Activated CD4-positive, alpha-beta T cell treated with anti-CD3 and anti-CD28 coated beads for 36 hours (primary cell): ENCODE results near the gene RASGRF2. TPM values are rescaled to one million over a fixed set of nuclear protein-coding genes. Genes with fewer than 3 reads are reported as not detected.

Experiments
- ATAC-seq: fragments of 200-7000 bp; cut with Tn5 transposase; one replicate; pipeline ENCODE4 v1.10.0; 2021; ENCODE audit warnings: mild to moderate bottlenecking, moderate library complexity
- CTCF ChIA-PET: fragments of 350-600 bp; sonication (Branson Sonifier 250); formaldehyde crosslinking; loops from one replicate; lab custom pipeline; 2021; ENCODE audit warnings: antibody characterized with exemption; lab: Charles Lee
- POLR2A ChIA-PET: fragments of 350-600 bp; sonication (Branson Sonifier 250); formaldehyde crosslinking; loops from one replicate; lab custom pipeline; 2021; ENCODE audit warnings: antibody characterized with exemption, inconsistent platforms; lab: Charles Lee
- DNase-seq: peaks from one replicate; pipeline ENCODE4 v3.0.0-alpha.2; 2020
- H3K27ac Mint-ChIP-seq: one replicate; pipeline ENCODE4 v1.8.0; 2021; ENCODE audit warnings: mixed read lengths
- H3K27me3 Mint-ChIP-seq: one replicate; pipeline ENCODE4 v1.8.0; 2021; ENCODE audit warnings: mixed read lengths
- H3K36me3 Mint-ChIP-seq: one replicate; pipeline ENCODE4 v1.8.0; 2021; ENCODE audit warnings: low read depth, mixed read lengths
- H3K4me1 Mint-ChIP-seq: one replicate; pipeline ENCODE4 v1.8.0; 2021; ENCODE audit warnings: mixed read lengths
- H3K4me3 Mint-ChIP-seq: one replicate; pipeline ENCODE4 v1.8.0; 2021; ENCODE audit warnings: mild to moderate bottlenecking, moderate library complexity, mixed read lengths
- H3K9me3 Mint-ChIP-seq: one replicate; pipeline ENCODE4 v1.8.0; 2021; ENCODE audit warnings: low read depth, mixed read lengths
- intact Hi-C, 2 experiments: fragments of 100-400 bp; cut with DNase I in 1 of 2; cut with micrococcal nuclease in 1 of 2; formaldehyde crosslinking; loops; one replicate each; pipeline versions ENCODE4 v1.14.2 to v1.15.1; 2022 to 2024; cut with DNase I, micrococcal nuclease
- total RNA-seq, 2 experiments: library from RNA; stranded (reverse); gene quantifications; one replicate each; pipeline ENCODE4 v1.2.3, GENCODE V29; 2021

The RASGRF2 gene
- total RNA-seq, 2 experiments from 2014 or later: 8.2 to 14.2 TPM

DNA sequence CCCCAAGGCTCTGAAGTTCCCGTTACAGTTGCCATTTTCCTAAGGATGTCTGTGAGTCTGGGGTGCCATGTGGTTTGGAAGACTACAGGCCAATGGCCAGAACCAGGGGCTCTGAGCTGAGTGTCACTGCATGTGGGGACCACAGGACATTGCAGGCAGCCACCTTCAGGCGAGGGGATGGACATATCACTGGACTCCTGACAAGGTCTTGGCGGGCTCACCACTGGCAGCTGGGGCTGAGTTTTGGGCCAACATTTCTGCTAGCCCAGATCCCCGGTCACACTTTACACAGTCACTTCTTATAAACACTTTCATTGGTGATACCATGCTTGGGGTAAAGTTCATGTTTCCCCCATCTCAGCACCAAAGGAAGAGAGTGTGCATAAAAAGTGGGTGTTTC is 109.8 kb downstream of the RASGRF2 start:
- Mint-ChIP-seq H3K27ac (no peak overlapping the region), H3K27me3 (no peaks in the 10 kb centered on the region), H3K9me3 (no peaks in the 10 kb centered on the region), H3K4me1 (peaks cover 5% of the 10 kb centered on the region), H3K36me3 (peaks cover 17% of the 10 kb centered on the region), H3K4me3 (no peak overlapping the region)
- DNase-seq (no peak), ATAC-seq (no peak)
- CTCF ChIA-PET: interaction anchor here (0.7 to 2.3 kb wide), 2 partner anchors 38 to 330 kb away, joined by 3 to 7 read pairs; no protein-coding TSS in a partner anchor
- intact Hi-C loops: no loop called here
- POLR2A ChIA-PET: no interaction called here

DNA sequence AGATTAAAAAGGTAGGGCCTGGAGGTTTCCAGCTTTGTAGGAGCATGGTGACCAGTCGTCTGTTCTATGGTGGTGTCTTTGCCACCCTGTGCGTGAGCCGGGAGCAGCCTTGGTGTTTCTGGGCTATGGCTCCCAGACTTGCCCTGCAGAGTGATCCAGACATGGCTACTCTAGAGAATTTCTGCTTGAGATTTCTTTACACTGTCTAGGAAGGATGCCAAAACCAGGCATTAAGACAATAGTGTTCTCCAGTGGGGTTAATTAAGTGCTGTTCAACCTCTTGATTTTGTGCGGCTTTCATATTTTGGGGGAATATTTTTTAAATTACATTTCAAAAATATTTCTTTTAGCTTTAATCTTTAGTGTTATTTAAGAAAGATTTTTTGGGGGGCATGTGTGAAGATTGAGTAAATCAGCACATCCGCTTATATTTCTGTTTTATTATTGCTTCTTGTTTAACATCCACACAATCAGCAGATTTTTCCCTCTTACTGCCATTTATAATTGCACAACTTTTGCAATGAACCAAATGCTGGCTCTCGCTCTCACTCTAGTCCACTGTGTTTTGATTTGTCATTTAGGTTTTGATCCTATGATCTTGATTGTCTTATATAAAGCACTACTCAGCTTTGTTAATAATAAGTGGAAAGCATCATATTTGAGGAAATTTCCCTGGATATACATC is 110.5 kb downstream of the RASGRF2 start:
- no peaks in the 10 kb centered on the region for H3K9me3 Mint-ChIP-seq
- no peaks in the 10 kb centered on the region for H3K4me1 Mint-ChIP-seq
- POLR2A ChIA-PET: no interaction called here
- no peaks in the 10 kb centered on the region for H3K27me3 Mint-ChIP-seq
- CTCF ChIA-PET: interaction anchor here (0.7 to 2.3 kb wide), 2 partner anchors 37 to 331 kb away, joined by 3 to 7 read pairs; no protein-coding TSS in a partner anchor
- H3K36me3 Mint-ChIP-seq: peaks cover 17% of the 10 kb centered on the region
- no peak for DNase-seq
- intact Hi-C loops: no loop called here
- H3K27ac Mint-ChIP-seq: no peak overlapping the region
- no peak for ATAC-seq
- no peak overlapping the region for H3K4me3 Mint-ChIP-seq

GRCh38 chr5:81075041-81075440 is 114.9 kb downstream of the RASGRF2 start:
- CTCF ChIA-PET: interaction anchor here (0.7 kb wide), 1 partner anchor 9 kb away, joined by 4 read pairs; no protein-coding TSS in a partner anchor
- H3K4me3 Mint-ChIP-seq: no peak overlapping the region
- intact Hi-C loops: no loop called here

GRCh38 chr5:81077105-81077504 is 116.9 kb downstream of the RASGRF2 start:
- Mint-ChIP-seq H3K36me3 (peaks cover 36% of the 10 kb centered on the region), H3K27me3 (no peaks in the 10 kb centered on the region), H3K27ac (no peak overlapping the region), H3K4me3 (no peak overlapping the region), H3K9me3 (peaks cover 6% of the 10 kb centered on the region), H3K4me1 (no peaks in the 10 kb centered on the region)
- intact Hi-C loops: no loop called here
- DNase-seq: no peak
- CTCF ChIA-PET: interaction anchor here (0.6 to 1.9 kb wide), 2 partner anchors 31 to 172 kb away, joined by 5 to 7 read pairs; no protein-coding TSS in a partner anchor
- POLR2A ChIA-PET: no interaction called here
- ATAC-seq: no peak

More at GRCh38 chr5:81075041-81075440, 114.9 kb downstream of the RASGRF2 start:
- Mint-ChIP-seq H3K9me3 (peaks cover 6% of the 10 kb centered on the region), H3K4me1 (no peaks in the 10 kb centered on the region), H3K27ac (no peak overlapping the region), H3K36me3 (peaks cover 29% of the 10 kb centered on the region), H3K27me3 (no peaks in the 10 kb centered on the region)
- POLR2A ChIA-PET: no interaction called here
- ATAC-seq (no peak), DNase-seq (no peak)

DNA sequence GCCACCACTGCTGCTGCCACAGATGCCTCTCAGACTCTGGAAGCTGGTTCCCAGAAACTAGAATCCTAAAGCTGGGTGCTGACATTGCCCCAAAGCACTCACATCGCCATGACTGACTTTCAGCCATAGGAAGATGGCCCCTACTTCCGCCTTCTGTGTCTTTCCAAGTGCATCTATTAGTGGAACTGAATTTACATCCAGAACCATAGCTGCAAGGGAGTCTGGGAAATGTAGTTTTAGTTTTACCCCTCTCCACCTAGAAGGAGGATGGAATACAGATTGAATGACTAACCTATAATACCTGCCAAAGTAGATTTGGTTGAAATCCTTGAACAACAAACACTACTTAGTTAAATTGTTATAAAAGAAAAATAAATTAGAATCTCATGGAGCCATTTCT is 118.8 kb downstream of the RASGRF2 start:
- no peak overlapping the region for H3K4me3 Mint-ChIP-seq
- ChIA-PET POLR2A (no interaction called here), CTCF (interaction anchor here (1.9 kb wide), 1 partner anchor 29 kb away, joined by 7 read pairs; no protein-coding TSS in a partner anchor)
- peaks cover 6% of the 10 kb centered on the region for H3K9me3 Mint-ChIP-seq
- DNase-seq (no peak), ATAC-seq (no peak)
- intact Hi-C loops: no loop called here
- no peaks in the 10 kb centered on the region for H3K27me3 Mint-ChIP-seq
- H3K4me1 Mint-ChIP-seq: no peaks in the 10 kb centered on the region
- no peak overlapping the region for H3K27ac Mint-ChIP-seq
- H3K36me3 Mint-ChIP-seq: peaks cover 28% of the 10 kb centered on the region

DNA sequence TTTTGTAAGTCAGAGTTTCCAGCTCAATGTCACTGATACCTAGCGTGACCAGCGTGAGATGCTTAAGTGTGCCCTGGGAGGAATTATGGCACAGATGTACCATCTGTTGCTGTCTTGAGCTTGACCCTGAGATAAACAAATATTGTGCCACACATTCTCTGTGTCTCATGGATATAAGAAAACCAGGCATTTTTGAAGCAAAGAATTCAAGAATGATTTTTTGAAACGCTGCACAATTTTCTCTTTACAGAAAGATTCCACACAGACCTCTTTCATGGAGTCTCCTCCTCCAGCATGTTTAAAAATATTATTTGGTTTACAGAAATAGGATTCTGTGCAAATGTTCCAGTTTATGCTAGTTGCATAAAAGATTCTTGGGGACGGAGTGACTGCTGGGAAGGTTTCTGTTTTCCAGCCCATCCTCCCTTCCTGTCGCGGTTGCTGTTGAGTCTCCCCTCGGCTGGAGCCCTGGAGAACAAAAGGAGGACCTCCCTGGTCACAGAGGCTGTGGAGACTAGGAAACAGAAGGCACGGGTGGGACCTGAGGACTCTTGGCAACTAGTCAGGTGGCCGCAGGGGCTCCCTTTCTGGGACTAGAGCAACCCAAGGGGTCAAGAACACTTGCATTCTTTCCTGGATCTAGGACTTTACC is 120.8 kb downstream of the RASGRF2 start:
- Mint-ChIP-seq H3K9me3 (peaks cover 6% of the 10 kb centered on the region), H3K27me3 (no peaks in the 10 kb centered on the region), H3K36me3 (peaks cover 29% of the 10 kb centered on the region), H3K4me1 (no peaks in the 10 kb centered on the region), H3K4me3 (no peak overlapping the region), H3K27ac (no peak overlapping the region)
- intact Hi-C loops: no loop called here
- DNase-seq (no peak), ATAC-seq (no peak)
- ChIA-PET CTCF (no interaction called here), POLR2A (no interaction called here)

GRCh38 chr5:81081461-81081835 is 121.3 kb downstream of the RASGRF2 start:
- CTCF ChIA-PET: no interaction called here
- no peak overlapping the region for H3K27ac Mint-ChIP-seq
- peaks cover 6% of the 10 kb centered on the region for H3K9me3 Mint-ChIP-seq
- H3K27me3 Mint-ChIP-seq: no peaks in the 10 kb centered on the region
- H3K4me1 Mint-ChIP-seq: no peaks in the 10 kb centered on the region
- DNase-seq: no peak
- H3K36me3 Mint-ChIP-seq: peaks cover 30% of the 10 kb centered on the region
- POLR2A ChIA-PET: no interaction called here
- no peak overlapping the region for H3K4me3 Mint-ChIP-seq
- intact Hi-C loops: no loop called here
- no peak for ATAC-seq

GRCh38 chr5:81086881-81087281 is 126.7 kb downstream of the RASGRF2 start:
- Mint-ChIP-seq H3K27ac (no peak overlapping the region), H3K4me3 (no peak overlapping the region), H3K4me1 (no peaks in the 10 kb centered on the region), H3K27me3 (no peaks in the 10 kb centered on the region), H3K9me3 (no peaks in the 10 kb centered on the region), H3K36me3 (peaks cover 29% of the 10 kb centered on the region)
- ChIA-PET POLR2A (no interaction called here), CTCF (no interaction called here)
- DNase-seq: no peak
- intact Hi-C loops: no loop called here
- ATAC-seq: no peak

DNA sequence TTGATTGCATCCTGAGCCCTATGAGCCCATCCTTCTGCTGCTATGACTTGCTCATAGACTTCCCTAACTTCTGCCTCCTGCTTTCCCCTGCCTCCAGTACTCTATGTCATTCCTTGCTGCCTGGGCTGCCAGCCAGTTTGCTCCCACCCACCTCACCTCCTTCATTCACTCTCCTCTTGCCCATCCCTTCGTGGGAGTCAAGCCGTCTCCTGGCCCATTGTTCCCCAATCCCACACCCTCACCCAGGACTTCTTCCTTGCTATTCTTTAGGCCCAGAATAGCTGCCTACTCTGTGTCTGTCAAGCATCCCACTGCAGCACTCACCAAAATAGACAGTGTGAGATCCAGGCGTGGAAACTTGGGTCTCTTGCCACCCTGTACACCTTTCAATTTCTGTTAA is 131.0 kb downstream of the RASGRF2 start:
- CTCF ChIA-PET: interaction anchor here (2.7 kb wide), 1 partner anchor 16 kb away, joined by 10 read pairs; no protein-coding TSS in a partner anchor
- no peak for ATAC-seq
- no peaks in the 10 kb centered on the region for H3K9me3 Mint-ChIP-seq

DNA sequence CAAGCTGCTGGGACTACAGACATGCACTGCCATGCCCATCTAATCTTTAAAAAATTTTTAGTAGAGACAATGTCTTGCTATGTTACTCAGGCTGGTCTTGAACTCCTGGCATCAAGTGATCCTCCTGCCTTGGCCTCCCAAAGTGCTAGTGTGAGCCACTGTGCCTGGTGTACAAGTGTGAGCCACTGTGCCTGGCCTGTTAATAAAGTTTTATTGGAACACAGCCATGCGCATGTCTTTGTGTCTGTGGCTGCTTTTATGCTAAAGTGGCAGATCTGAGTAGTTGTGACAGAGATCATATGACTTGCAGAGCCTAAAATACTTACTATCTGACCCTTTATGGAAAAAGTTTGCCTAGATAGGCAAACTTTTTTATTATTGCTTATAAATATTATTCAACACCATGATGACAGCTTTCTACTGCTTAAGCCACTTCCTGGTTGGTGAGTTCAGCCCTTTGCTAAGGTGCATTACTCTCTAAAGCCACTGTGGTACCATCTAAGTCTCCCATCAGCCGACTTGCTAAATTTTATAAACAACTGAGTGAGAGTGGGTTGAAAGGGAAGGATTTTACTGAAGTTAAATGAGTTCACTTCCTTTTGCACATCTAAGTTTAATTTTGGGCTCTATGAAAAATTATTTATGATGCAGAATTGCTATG is 133.5 kb downstream of the RASGRF2 start:
- H3K27ac Mint-ChIP-seq: no peak overlapping the region
- ChIA-PET POLR2A (no interaction called here), CTCF (interaction anchor here (1.1 kb wide), 1 partner anchor 15 kb away, joined by 3 read pairs; no protein-coding TSS in a partner anchor)
- no peaks in the 10 kb centered on the region for H3K9me3 Mint-ChIP-seq
- no peaks in the 10 kb centered on the region for H3K4me1 Mint-ChIP-seq
- intact Hi-C loops: no loop called here
- no peak for DNase-seq
- peak; percentile 44 for ATAC-seq
- H3K4me3 Mint-ChIP-seq: no peak overlapping the region
- no peaks in the 10 kb centered on the region for H3K27me3 Mint-ChIP-seq
- H3K36me3 Mint-ChIP-seq: peaks cover 15% of the 10 kb centered on the region

More for the DNA sequence above, 131.0 kb downstream of the RASGRF2 start:
- H3K27ac Mint-ChIP-seq: peak overlapping the region; percentile 40
- peaks cover 31% of the 10 kb centered on the region for H3K36me3 Mint-ChIP-seq
- no peak for DNase-seq
- POLR2A ChIA-PET: no interaction called here
- H3K4me1 Mint-ChIP-seq: no peaks in the 10 kb centered on the region
- no peak overlapping the region for H3K4me3 Mint-ChIP-seq
- no peaks in the 10 kb centered on the region for H3K27me3 Mint-ChIP-seq
- intact Hi-C loops: no loop called here

GRCh38 chr5:81095835-81096234 is 135.7 kb downstream of the RASGRF2 start:
- DNase-seq (no peak), ATAC-seq (no peak)
- Mint-ChIP-seq H3K4me3 (no peak overlapping the region), H3K27me3 (no peaks in the 10 kb centered on the region), H3K36me3 (peaks cover 14% of the 10 kb centered on the region), H3K27ac (no peak overlapping the region), H3K9me3 (no peaks in the 10 kb centered on the region), H3K4me1 (no peaks in the 10 kb centered on the region)
- intact Hi-C loops: no loop called here
- ChIA-PET CTCF (interaction anchor here (1.1 to 1.5 kb wide), 4 partner anchors 9 to 99 kb away, joined by 3 to 5 read pairs (median 4); no protein-coding TSS in a partner anchor), POLR2A (interaction anchor here (0.6 kb wide), 1 partner anchor 85 kb away, joined by 9 read pairs; no protein-coding TSS in a partner anchor)
